GM23338 (cell line): ENCODE measurements around the gene BRF1. TPM values are rescaled to one million over a fixed set of nuclear protein-coding genes. Genes with fewer than 3 reads are reported as not detected.

Source experiments
- ATAC-seq: fragments of 200-7000 bp; cut with Tn5 transposase; 3 replicates; pipeline ENCODE4 v1.9.1; 2020
- DNase-seq: peaks from one replicate; pipeline ENCODE4 v3.0.0-alpha.2; 2015; ENCODE audit warnings: low spot score
- H2AFZ ChIP-seq: fragments of 200-600 bp; sonication (generic); 2 replicates; pipeline ENCODE4 v1.8.0; 2016; ENCODE audit warnings: antibody characterized with exemption, mild to moderate bottlenecking, moderate library complexity
- H3F3A ChIP-seq: fragments of 200-600 bp; sonication (generic); replicated peaks from 2 replicates; pipeline ENCODE4 v1.8.0; 2017; ENCODE audit warnings: antibody characterized with exemption, mixed run types, low read depth
- H3K27ac ChIP-seq: fragments of 200-600 bp; sonication (generic); 2 replicates; pipeline ENCODE4 v1.6.1; 2016; ENCODE audit warnings: low read depth
- H3K27me3 ChIP-seq: fragments of 200-600 bp; sonication (generic); 2 replicates; pipeline ENCODE4 v1.8.0; 2016; ENCODE audit warnings: mild to moderate bottlenecking, mixed run types, moderate library complexity; ENCODE audit not compliant: insufficient read depth
- H3K36me3 ChIP-seq: fragments of 200-600 bp; sonication (generic); 2 replicates; pipeline ENCODE4 v1.8.0; 2016; ENCODE audit warnings: mild to moderate bottlenecking; ENCODE audit not compliant: insufficient read depth
- H3K4me1 ChIP-seq: fragments of 200-600 bp; sonication (generic); 2 replicates; pipeline ENCODE4 v1.8.0; 2016; ENCODE audit warnings: mild to moderate bottlenecking, moderate library complexity; ENCODE audit not compliant: insufficient read depth
- H3K4me2 ChIP-seq: fragments of 200-600 bp; sonication (generic); 2 replicates; pipeline ENCODE4 v1.7.1; 2017; ENCODE audit warnings: mixed run types
- H3K4me3 ChIP-seq: fragments of 200-600 bp; sonication (generic); 2 replicates; pipeline ENCODE4 v1.6.1; 2016; ENCODE audit warnings: mixed run types
- H3K79me2 ChIP-seq: fragments of 200-600 bp; sonication (generic); replicated peaks from 2 replicates; pipeline ENCODE4 v1.8.0; 2017; ENCODE audit warnings: mild to moderate bottlenecking; ENCODE audit not compliant: insufficient read depth
- H3K9me2 ChIP-seq: fragments of 200-600 bp; sonication (generic); 2 replicates; pipeline ENCODE4 v1.8.0; 2017; ENCODE audit not compliant: insufficient read depth
- H4K20me1 ChIP-seq: fragments of 200-600 bp; sonication (generic); replicated peaks from 2 replicates; pipeline ENCODE4 v1.8.0; 2017; ENCODE audit warnings: mild to moderate bottlenecking; ENCODE audit not compliant: insufficient read depth
- H3K27ac Mint-ChIP-seq: 2 replicates; pipeline ENCODE4 v1.8.0; 2020; ENCODE audit warnings: inconsistent platforms, mild to moderate bottlenecking, moderate library complexity, mixed read lengths
- H3K27me3 Mint-ChIP-seq: 3 replicates; pipeline ENCODE4 v1.8.0; 2022; ENCODE audit warnings: low read depth, mild to moderate bottlenecking, moderate library complexity, mixed read lengths, inconsistent platforms; ENCODE audit not compliant: insufficient read depth, poor library complexity
- H3K36me3 Mint-ChIP-seq: 3 replicates; pipeline ENCODE4 v1.8.0; 2021; ENCODE audit warnings: low read depth, mild to moderate bottlenecking, inconsistent platforms, moderate library complexity, mixed read lengths
- H3K4me1 Mint-ChIP-seq: 3 replicates; pipeline ENCODE4 v1.8.0; 2020; ENCODE audit warnings: mild to moderate bottlenecking, inconsistent platforms, mixed read lengths
- H3K4me3 Mint-ChIP-seq: 3 replicates; pipeline ENCODE4 v1.8.0; 2021; ENCODE audit warnings: moderate library complexity, mild to moderate bottlenecking, inconsistent platforms, mixed read lengths
- H3K9me3 Mint-ChIP-seq: 3 replicates; pipeline ENCODE4 v1.8.0; 2020; ENCODE audit warnings: moderate library complexity, mild to moderate bottlenecking, inconsistent platforms, mixed read lengths
- CREB1 ChIP-seq: fragments of 250-450 bp; sonication (Bioruptor Pico); IDR thresholded peaks from 2 replicates; pipeline ENCODE4 v1.5.0; 2020; ENCODE audit warnings: low read depth, mild to moderate bottlenecking, moderate library complexity
- CTCF ChIP-seq, 2 experiments: fragments of 200-600 bp in 1 of 2; sonication (generic) in 1 of 2; conservative IDR thresholded peaks; 2 replicates each; pipeline versions ENCODE4 v1.5.1 to v1.6.1; 2016 to 2017; ENCODE audit warnings: antibody characterized with exemption in 2 of 2, low read depth in 2 of 2, mild to moderate bottlenecking in 2 of 2, moderate library complexity in 1 of 2
- EZH2 ChIP-seq: fragments of 200-600 bp; sonication (generic); IDR thresholded peaks from one replicate; pipeline ENCODE4 v1.8.0; 2017; ENCODE audit warnings: antibody characterized with exemption, mild to moderate bottlenecking, low read depth; ENCODE audit not compliant: unreplicated experiment
- JUNB ChIP-seq: IDR thresholded peaks from one replicate; pipeline ENCODE4 v1.6.1; 2016; ENCODE audit warnings: antibody characterized with exemption; ENCODE audit not compliant: unreplicated experiment
- REST ChIP-seq: IDR thresholded peaks from one replicate; pipeline ENCODE4 v1.6.1; 2018; ENCODE audit warnings: antibody characterized with exemption; ENCODE audit not compliant: unreplicated experiment
- ZNF114 ChIP-seq: fragments of 250-450 bp; sonication (Bioruptor Pico); IDR thresholded peaks from 2 replicates; pipeline ENCODE4 v1.5.0; 2020; ENCODE audit warnings: mild to moderate bottlenecking, moderate library complexity
- ZNF331 ChIP-seq: fragments of 250-450 bp; sonication (Bioruptor Pico); IDR thresholded peaks from 2 replicates; pipeline ENCODE4 v1.5.0; 2020; ENCODE audit warnings: low read depth, mild to moderate bottlenecking, moderate library complexity
- polyA plus RNA-seq: library from polyadenylated mRNA; unstranded; fragments of >200 nt; fragmentation: Nextera tagmentation; extraction: Ambion mirVana; gene quantifications from 2 replicates; pipeline ENCODE4 v1.2.1, GENCODE V29; 2016
- total RNA-seq: library from RNA; depleted of rRNA; stranded (reverse); fragments of >200 nt; shearing (Covaris generic); gene quantifications from 2 replicates; pipeline ENCODE4 v1.2.3, GENCODE V29; 2014
- TF ChIP-seq, protein P1 (sequence below): IDR thresholded peaks from 2 replicates; pipeline ENCODE4 v1.6.1; 2016; ENCODE audit warnings: antibody characterized with exemption

Gene BRF1
- total and polyA plus RNA-seq, 2 experiments from 2014 or later, result 8.6 to 29.9 TPM

- Histone ChIP-seq H3K27ac (no peak overlapping the region), H3F3A (no peaks in the 10 kb centered on the region), H3K4me1 (no peaks in the 10 kb centered on the region), H3K36me3 (no peaks in the 10 kb centered on the region), H3K4me2 (peak overlapping the region; percentile 73), H3K79me2 (no peaks in the 10 kb centered on the region), H4K20me1 (no peaks in the 10 kb centered on the region), H3K9me2 (no peaks in the 10 kb centered on the region), H2AFZ (no peak overlapping the region), H3K27me3 (peaks cover 20% of the 10 kb centered on the region), H3K4me3 (peak overlapping the region; percentile 54; the same call in 1 of the 2 replicates)
- ATAC-seq (no peak), DNase-seq (peak; percentile 58)
- Mint-ChIP-seq H3K4me3 (peak overlapping the region; percentile 50; the same call in 1 of the 3 replicates), H3K27me3 (peaks cover 18% of the 10 kb centered on the region), H3K27ac (no peak overlapping the region), H3K4me1 (no peaks in the 10 kb centered on the region), H3K9me3 (no peaks in the 10 kb centered on the region; the same call in 2 of the 3 replicates), H3K36me3 (no peaks in the 10 kb centered on the region)
- no peak for TF ChIP-seq ZNF331
Measured at GRCh38 chr14:105168093-105168420, 132.7 kb downstream of the BRF1 start.

DNA sequence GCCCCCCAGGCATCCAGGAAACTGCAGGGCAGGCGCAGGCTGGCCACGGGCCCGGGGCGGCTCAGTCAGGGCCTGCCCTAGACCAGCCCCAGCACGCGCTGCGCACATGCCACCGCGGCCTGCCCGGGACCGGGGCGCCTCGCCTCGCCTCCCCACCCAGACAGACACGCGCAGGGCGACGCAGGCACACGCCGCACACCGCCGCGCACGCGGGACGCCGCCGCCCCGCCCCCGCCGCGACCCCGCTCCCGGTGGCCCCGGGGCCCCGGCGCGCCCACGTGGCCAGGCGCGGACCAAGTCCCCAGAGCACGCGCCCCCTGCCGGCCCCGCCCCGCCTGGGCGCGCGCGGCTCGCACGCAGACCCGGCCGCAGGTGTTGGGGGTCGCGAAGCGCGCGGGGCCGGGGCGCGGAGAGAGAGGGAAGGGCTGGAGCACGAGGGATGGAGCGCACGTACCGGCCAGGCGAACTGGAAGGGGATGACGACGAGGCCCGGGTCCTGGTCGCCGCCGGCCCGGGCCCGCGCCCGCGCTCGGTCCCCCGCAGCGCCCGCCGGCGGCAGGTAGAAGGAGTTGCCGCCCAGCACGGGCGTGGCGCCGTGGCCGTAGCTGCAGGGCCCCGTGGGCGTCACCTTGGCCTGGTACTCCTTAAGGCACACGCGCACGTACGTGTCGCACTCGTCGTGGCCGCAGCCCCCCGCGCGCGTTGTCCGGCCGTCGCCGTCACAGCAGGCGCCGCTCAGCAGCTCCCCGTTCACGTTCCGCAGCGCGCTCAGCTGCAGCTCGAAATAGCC, 133.3 kb downstream of the BRF1 start:
- Histone ChIP-seq H3K27me3 (peaks cover 20% of the 10 kb centered on the region), H3K36me3 (no peaks in the 10 kb centered on the region), H3K4me2 (peak overlapping the region; percentile 73), H3K4me1 (no peaks in the 10 kb centered on the region), H3K27ac (no peak overlapping the region), H2AFZ (no peak overlapping the region; the same call in 1 of the 2 replicates), H4K20me1 (no peaks in the 10 kb centered on the region), H3K9me2 (no peaks in the 10 kb centered on the region), H3K79me2 (no peaks in the 10 kb centered on the region), H3K4me3 (peak overlapping the region; percentile 54; the same call in 1 of the 2 replicates), H3F3A (no peaks in the 10 kb centered on the region)
- DNase-seq, result peak; percentile 50
- ATAC-seq, result peak; percentile 7
- Mint-ChIP-seq H3K27ac (no peak overlapping the region), H3K4me3 (peak overlapping the region; percentile 50; the same call in 2 of the 3 replicates), H3K36me3 (no peaks in the 10 kb centered on the region), H3K4me1 (no peaks in the 10 kb centered on the region), H3K9me3 (no peaks in the 10 kb centered on the region; the same call in 2 of the 3 replicates), H3K27me3 (peaks cover 18% of the 10 kb centered on the region)
- TF ChIP-seq, protein P1, sequence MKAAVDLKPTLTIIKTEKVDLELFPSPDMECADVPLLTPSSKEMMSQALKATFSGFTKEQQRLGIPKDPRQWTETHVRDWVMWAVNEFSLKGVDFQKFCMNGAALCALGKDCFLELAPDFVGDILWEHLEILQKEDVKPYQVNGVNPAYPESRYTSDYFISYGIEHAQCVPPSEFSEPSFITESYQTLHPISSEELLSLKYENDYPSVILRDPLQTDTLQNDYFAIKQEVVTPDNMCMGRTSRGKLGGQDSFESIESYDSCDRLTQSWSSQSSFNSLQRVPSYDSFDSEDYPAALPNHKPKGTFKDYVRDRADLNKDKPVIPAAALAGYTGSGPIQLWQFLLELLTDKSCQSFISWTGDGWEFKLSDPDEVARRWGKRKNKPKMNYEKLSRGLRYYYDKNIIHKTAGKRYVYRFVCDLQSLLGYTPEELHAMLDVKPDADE, result no peak
- TF ChIP-seq EZH2 (peak; percentile 28), JUNB (no peak), ZNF331 (no peak), CTCF (conservative IDR thresholded peaks at IDR 0.05; ENCODE audit: low read depth in 2 of 2) (peak in 1 of 2 experiments; percentile 30; a peak in 1 of 4 replicates), CREB1 (CRISPR knock-in tag) (no peak), ZNF114 (CRISPR knock-in tag) (no peak), REST (no peak)
